Measurements from ENCODE around the gene LRRC4C. TPM values are rescaled to one million over a fixed set of nuclear protein-coding genes. Genes with fewer than 3 reads are reported as not detected.

LRRC4C gene
- total and polyA plus RNA-seq, 10 of the 15 experiments (the other 5 are each of a cell fraction or from before 2014, with no cell fraction given): 1.5 TPM; not detected in 9

- TF ChIP-seq SMC3 (IDR thresholded peaks at IDR 0.05; ENCODE audit: borderline replicate concordance, low read length) (peak; percentile 85), ESRRA (IDR thresholded peaks at IDR 0.05; ENCODE audit: low read length) (no peak)
Measured at GRCh38 chr11:40293655-40294348, 1165.7 kb downstream of the LRRC4C start (continued).

DNA sequence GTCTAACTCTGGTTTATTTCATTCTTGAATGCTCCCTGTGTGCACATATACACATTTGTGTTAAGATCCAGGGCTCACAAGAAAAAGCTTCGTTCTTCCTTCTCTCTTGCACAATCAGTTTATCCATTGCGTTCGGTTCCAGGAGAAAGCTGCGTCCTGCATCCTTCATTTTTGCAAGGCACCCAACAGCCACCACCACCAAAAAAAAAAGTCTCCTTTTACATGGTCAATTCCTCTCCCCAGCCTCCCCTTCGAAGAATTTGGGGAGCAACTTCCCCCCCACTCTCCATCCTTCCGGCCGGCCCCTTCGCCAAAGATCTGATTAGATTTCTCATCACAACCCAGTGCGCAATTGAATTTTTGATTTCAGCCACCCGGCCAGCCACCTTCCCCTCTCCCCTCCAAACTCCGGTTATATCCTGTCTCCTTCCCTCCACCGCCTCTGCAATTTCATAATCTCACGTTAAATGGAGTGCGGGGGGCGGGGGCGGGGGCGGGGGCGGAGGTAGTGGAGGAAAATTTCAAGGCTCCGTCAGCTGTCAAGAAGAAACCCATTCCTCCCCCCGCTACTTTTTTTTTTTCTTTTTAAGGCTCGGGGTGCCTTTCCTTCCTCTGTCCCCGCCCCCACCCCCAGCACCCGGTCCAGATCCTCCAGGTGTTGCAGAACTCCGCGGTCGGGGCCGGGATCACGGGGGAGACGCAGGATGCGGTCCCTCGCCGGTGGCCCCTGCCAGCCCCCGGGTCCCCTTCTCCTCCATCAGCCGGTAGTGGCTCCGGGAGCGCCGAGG lies 1166.5 kb downstream of the LRRC4C start:
- POLR2A ChIA-PET: no interaction called here
- in situ Hi-C loops (cut with MboI) (no loop called here), intact Hi-C loops (cut with micrococcal nuclease; ENCODE audit: unreplicated experiment) (loop anchor here (5.0 kb wide), 1 partner anchor 106 kb away; no protein-coding TSS in a partner anchor)
- BruUV-seq (replicated peaks): no TSS peak
- no peak overlapping the region for H3K27ac ChIP-seq (ENCODE audit: control insufficient read depth, insufficient read depth)
- TF ChIP-seq GATAD2B (conservative IDR thresholded peaks at IDR 0.05; ENCODE audit: low read depth) (no peak), ZNF384 (IDR thresholded peaks at IDR 0.05; ENCODE audit: borderline replicate concordance, low read depth, low read length) (no peak), REST (IDR thresholded peaks at IDR 0.05; ENCODE audit: low read depth, low read length) (no peak), YBX1 (IDR thresholded peaks at IDR 0.05) (no peak), CHD4 (IDR thresholded peaks at IDR 0.05) (no peak), SIN3A (IDR thresholded peaks at IDR 0.05; ENCODE audit: low read depth, low read length) (no peak), RB1 (IDR thresholded peaks at IDR 0.05; ENCODE audit: borderline replicate concordance) (no peak), CBFB (IDR thresholded peaks at IDR 0.05; ENCODE audit: low read depth) (no peak), RELA (IDR thresholded peaks at IDR 0.05; ENCODE audit: borderline replicate concordance, partially characterized antibody) (no peak)
- TF ChIP-seq, protein P1, sequence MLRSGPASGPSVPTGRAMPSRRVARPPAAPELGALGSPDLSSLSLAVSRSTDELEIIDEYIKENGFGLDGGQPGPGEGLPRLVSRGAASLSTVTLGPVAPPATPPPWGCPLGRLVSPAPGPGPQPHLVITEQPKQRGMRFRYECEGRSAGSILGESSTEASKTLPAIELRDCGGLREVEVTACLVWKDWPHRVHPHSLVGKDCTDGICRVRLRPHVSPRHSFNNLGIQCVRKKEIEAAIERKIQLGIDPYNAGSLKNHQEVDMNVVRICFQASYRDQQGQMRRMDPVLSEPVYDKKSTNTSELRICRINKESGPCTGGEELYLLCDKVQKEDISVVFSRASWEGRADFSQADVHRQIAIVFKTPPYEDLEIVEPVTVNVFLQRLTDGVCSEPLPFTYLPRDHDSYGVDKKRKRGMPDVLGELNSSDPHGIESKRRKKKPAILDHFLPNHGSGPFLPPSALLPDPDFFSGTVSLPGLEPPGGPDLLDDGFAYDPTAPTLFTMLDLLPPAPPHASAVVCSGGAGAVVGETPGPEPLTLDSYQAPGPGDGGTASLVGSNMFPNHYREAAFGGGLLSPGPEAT (IDR thresholded peaks at IDR 0.05; ENCODE audit: low read depth): no peak
- H2AFZ ChIP-seq (ENCODE audit: control insufficient read depth, low read depth, low read length): no peak overlapping the region
- no peak for FAIRE-seq
- RAD21 ChIA-PET (ENCODE audit: unreplicated experiment): interaction anchor here (1.3 to 1.4 kb wide), 2 partner anchors 159 to 918 kb away, joined by 4 read pairs; no protein-coding TSS in a partner anchor
- H3K9me3 ChIP-seq (replicated peaks; ENCODE audit: control insufficient read depth, insufficient read depth, low read length): no peaks in the 10 kb centered on the region
- no peak overlapping the region for H3K4me3 ChIP-seq
- CTCF ChIA-PET: interaction anchor here (0.9 to 2.6 kb wide), 6 partner anchors 10 to 176 kb away, joined by 4 to 20 read pairs (median 4); no protein-coding TSS in a partner anchor
- H3K4me1 ChIP-seq (ENCODE audit: control insufficient read depth, insufficient read depth, low read length): no peaks in the 10 kb centered on the region
- 26% methylated on average over 33 of the region's 37 CpGs for WGBS (ENCODE audit: insufficient coverage, insufficient replicate concordance, low lambda C conversion rate, missing lambda C conversion rate)
- SMC1A ChIA-PET (ENCODE audit: uncharacterized antibody, unreplicated experiment): interaction anchor here (1.4 to 2.0 kb wide), 4 partner anchors 76 to 477 kb away, joined by 3 to 9 read pairs (median 4); no protein-coding TSS in a partner anchor
- no peaks in the 10 kb centered on the region; a peak in 1 of 4 replicates for H3K27me3 ChIP-seq (replicated peaks in 1 of 2; ENCODE audit: control insufficient read depth in 2 of 2, insufficient read depth in 2 of 2, low read length in 1 of 2)
- no peak overlapping the region for H3K9ac ChIP-seq (ENCODE audit: control insufficient read depth, insufficient read depth, low read length)
- no peak for DNase-seq (ENCODE audit: low read depth, low spot score)
- H4K20me1 ChIP-seq (ENCODE audit: control insufficient read depth, insufficient read depth): no peaks in the 10 kb centered on the region
- ATAC-seq: no peak
- no peak overlapping the region for H3K4me2 ChIP-seq (ENCODE audit: control insufficient read depth, insufficient read depth)
- no peaks in the 10 kb centered on the region for H3K36me3 ChIP-seq (ENCODE audit: control insufficient read depth in 2 of 2, insufficient read depth in 2 of 2, low read length in 1 of 2)
- H3K79me2 ChIP-seq (ENCODE audit: control insufficient read depth, insufficient read depth, low read length): no peaks in the 10 kb centered on the region
